ENCODE data around the gene CUEDC1. TPM values are rescaled to one million over a fixed set of nuclear protein-coding genes. Genes with fewer than 3 reads are reported as not detected.

The CUEDC1 gene
- total and polyA plus RNA-seq, 9 of the 15 experiments (the other 6 are each of a cell fraction or from before 2014, with no cell fraction given): 0.20 to 4.1 (median 1.6) TPM; not detected in 1

DNA sequence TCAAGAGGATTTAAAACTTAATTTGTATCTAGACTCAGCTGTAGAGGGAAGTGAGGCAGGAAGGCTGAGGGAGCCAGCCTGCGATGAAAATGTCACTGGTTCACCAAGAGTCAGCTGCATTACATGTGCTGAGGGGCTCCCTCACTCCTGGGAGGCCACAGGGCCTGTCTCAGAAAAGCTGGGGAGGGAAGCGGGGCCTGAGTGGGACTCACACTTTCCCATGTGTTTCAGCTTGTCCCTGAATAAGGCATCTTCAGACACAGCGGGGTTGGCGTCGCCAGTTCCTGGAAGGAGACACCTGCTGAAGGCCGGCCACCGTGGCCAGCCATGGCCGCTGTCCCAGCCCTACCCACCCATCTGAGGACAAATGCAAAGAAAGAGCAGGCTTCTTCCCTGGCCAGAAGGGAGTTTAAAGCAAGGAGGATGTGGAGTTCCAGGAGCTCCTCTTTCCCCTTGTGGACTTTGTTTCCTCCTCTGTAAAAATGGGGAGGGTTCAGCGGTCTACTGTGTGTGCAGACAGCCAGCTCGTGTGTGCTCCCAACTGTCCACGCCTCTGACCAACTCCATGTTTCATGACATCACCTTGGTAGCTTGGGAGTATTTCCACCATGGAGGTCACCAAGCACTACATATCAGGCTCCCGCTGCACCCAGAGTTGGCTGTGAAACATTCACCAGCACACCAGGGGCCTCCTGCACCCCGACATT, 86.1 kb downstream of the CUEDC1 start (continued):
- TF ChIP-seq POU5F1 (IDR thresholded peaks at IDR 0.05; ENCODE audit: borderline replicate concordance, low read depth, low read length, partially characterized antibody) (no peak), KAT2B (IDR thresholded peaks at IDR 0.05; ENCODE audit: low read depth, low read length) (no peak), ZFP1 (CRISPR knock-in tag; IDR thresholded peaks at IDR 0.05) (no peak), PTTG1 (tag; IDR thresholded peaks at IDR 0.05; ENCODE audit: low read depth) (no peak)

DNA sequence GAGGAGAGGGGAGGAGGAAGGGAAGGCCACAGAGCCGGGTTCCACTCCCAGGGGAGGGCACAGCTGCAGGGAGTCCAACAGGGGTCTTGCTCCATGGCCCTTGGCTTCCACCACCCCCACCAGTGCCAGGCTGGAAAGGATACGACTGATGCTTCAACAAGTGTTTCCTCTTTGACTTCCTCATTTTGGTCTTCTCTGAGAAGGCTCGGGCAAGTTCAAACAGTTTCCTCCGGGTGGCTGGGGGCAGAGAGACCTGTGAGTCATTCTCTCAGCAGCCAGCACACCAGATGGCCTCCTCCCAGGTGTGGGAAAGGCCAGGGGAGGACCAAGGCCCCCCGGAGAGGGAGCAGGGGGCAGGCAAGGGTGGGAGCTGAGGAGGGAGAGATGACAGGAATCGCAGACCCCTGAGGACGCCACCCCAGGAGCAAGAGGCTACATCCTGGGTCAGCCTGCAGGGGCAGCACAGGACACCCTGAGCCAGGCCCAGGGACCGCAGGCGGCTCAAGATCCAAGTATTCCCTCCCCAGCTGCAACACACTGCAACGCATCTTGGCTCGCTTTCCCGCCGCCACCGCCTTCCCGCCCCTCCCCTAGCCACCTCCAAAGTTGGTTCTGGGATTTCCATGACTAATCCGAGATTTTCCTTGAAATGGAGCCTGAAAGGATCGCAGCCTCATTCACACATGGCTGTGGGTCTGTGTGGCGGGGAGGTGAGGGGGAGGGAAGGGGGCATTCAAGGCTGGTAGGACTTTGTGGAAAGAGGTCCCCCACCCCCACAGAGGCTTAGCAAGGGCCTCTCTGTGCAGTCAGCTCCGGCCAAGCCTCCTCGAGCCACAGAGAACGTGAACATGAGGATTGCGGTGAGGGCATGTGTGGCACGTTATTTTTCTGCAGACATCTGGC, 87.0 kb downstream of the CUEDC1 start:
- Histone ChIP-seq H4K20me1 (replicated peaks; ENCODE audit: control insufficient read depth, insufficient read depth, low read length) (no peaks in the 10 kb centered on the region), H3K4me2 (ENCODE audit: insufficient read depth, low read length) (no peak overlapping the region; the same call in 1 of the 2 replicates), H3K9me3 (replicated peaks; ENCODE audit: control insufficient read depth, insufficient read depth, low read depth, low read length) (no peaks in the 10 kb centered on the region), H3K4me3 (no peak overlapping the region), H3K4me1 (replicated peaks in 1 of 2; ENCODE audit: control insufficient read depth in 2 of 2, insufficient read depth in 2 of 2, low read length in 2 of 2) (peaks cover 0 to 23% of the 10 kb centered on the region in 2 experiments; a peak in 4 of 5 replicates), H3K27me3 (ENCODE audit: control insufficient read depth in 2 of 2, insufficient read depth in 2 of 2, low read length in 2 of 2) (peaks cover 3 to 9% of the 10 kb centered on the region in 2 experiments; a peak in 3 of 5 replicates), H3K9me1 (ENCODE audit: control insufficient read depth, insufficient read depth, low read length) (peaks cover 4% of the 10 kb centered on the region), H3K9ac (ENCODE audit: insufficient read depth in 1 of 2, low read depth in 2 of 2, low read length in 2 of 2) (peak overlapping the region in 1 of 2 experiments; percentile 59; a peak in 2 of 4 replicates), H3K36me3 (ENCODE audit: control insufficient read depth, insufficient read depth, low read length) (no peaks in the 10 kb centered on the region), H3K27ac (ENCODE audit: extremely low read depth, low read depth, low read length) (no peak overlapping the region), H2AFZ (ENCODE audit: low read depth, low read length) (peak overlapping the region; percentile 60; the same call in 1 of the 2 replicates), H3K79me2 (ENCODE audit: control insufficient read depth, insufficient read depth, low read length) (no peaks in the 10 kb centered on the region)
- CTCF ChIA-PET (ENCODE audit: low intra/inter-chr PET ratio): interaction anchor here (0.7 kb wide), 1 partner anchor 14 kb away, joined by 3 read pairs; no protein-coding TSS in a partner anchor
- BruUV-seq (replicated peaks): no TSS peak
- in situ Hi-C loops (cut with MboI): no loop called here
- peak; percentile 79 for FAIRE-seq
- WGBS (ENCODE audit: insufficient coverage, low coverage, missing lambda C conversion rate): 42% methylated on average over 19 of the region's 23 CpGs
- POLR2A ChIA-PET: interaction anchor here (0.7 to 1.9 kb wide), 3 partner anchors 14 to 128 kb away, joined by 3 to 4 read pairs (median 4); no protein-coding TSS in a partner anchor
- peak; percentile 45 to 59 (median 54) for DNase-seq (ENCODE audit: extremely low read depth in 1 of 4, low spot score in 3 of 4)
- intact Hi-C loops (cut with micrococcal nuclease): no loop called here
- peak; percentile 84 for ATAC-seq
- no peak for TF ChIP-seq ZNF668 (CRISPR knock-in tag; IDR thresholded peaks at IDR 0.05)
- no peak for TF ChIP-seq CBX8 (IDR thresholded peaks at IDR 0.05; ENCODE audit: borderline replicate concordance, extremely low read depth, low read depth, low read length, poor library complexity, severe bottlenecking)
- no peak for TF ChIP-seq ZNF444 (CRISPR knock-in tag; IDR thresholded peaks at IDR 0.05)
- no peak for TF ChIP-seq ZNF445 (CRISPR knock-in tag; IDR thresholded peaks at IDR 0.05; ENCODE audit: low read depth)
- TF ChIP-seq, protein P1, sequence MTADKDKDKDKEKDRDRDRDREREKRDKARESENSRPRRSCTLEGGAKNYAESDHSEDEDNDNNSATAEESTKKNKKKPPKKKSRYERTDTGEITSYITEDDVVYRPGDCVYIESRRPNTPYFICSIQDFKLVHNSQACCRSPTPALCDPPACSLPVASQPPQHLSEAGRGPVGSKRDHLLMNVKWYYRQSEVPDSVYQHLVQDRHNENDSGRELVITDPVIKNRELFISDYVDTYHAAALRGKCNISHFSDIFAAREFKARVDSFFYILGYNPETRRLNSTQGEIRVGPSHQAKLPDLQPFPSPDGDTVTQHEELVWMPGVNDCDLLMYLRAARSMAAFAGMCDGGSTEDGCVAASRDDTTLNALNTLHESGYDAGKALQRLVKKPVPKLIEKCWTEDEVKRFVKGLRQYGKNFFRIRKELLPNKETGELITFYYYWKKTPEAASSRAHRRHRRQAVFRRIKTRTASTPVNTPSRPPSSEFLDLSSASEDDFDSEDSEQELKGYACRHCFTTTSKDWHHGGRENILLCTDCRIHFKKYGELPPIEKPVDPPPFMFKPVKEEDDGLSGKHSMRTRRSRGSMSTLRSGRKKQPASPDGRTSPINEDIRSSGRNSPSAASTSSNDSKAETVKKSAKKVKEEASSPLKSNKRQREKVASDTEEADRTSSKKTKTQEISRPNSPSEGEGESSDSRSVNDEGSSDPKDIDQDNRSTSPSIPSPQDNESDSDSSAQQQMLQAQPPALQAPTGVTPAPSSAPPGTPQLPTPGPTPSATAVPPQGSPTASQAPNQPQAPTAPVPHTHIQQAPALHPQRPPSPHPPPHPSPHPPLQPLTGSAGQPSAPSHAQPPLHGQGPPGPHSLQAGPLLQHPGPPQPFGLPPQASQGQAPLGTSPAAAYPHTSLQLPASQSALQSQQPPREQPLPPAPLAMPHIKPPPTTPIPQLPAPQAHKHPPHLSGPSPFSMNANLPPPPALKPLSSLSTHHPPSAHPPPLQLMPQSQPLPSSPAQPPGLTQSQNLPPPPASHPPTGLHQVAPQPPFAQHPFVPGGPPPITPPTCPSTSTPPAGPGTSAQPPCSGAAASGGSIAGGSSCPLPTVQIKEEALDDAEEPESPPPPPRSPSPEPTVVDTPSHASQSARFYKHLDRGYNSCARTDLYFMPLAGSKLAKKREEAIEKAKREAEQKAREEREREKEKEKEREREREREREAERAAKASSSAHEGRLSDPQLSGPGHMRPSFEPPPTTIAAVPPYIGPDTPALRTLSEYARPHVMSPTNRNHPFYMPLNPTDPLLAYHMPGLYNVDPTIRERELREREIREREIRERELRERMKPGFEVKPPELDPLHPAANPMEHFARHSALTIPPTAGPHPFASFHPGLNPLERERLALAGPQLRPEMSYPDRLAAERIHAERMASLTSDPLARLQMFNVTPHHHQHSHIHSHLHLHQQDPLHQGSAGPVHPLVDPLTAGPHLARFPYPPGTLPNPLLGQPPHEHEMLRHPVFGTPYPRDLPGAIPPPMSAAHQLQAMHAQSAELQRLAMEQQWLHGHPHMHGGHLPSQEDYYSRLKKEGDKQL (CRISPR knock-in tag; IDR thresholded peaks at IDR 0.05; ENCODE audit: borderline replicate concordance): 0 out of 2 replicates have a peak, but pooled peaks have one; percentile 22
- peak; percentile 35; the same call in 1 of the 2 replicates for TF ChIP-seq ZNF263 (CRISPR knock-in tag; IDR thresholded peaks at IDR 0.05; ENCODE audit: borderline replicate concordance)
- peak; percentile 42; the same call in 1 of the 2 replicates for TF ChIP-seq ZBTB17 (CRISPR knock-in tag; IDR thresholded peaks at IDR 0.05)
